ENCODE results near the gene TGFBR1.

Gene TGFBR1

GRCh38 chr9:99069546-99069945, 35.4 kb upstream of the TGFBR1 start:
- DNase-seq (ENCODE audit: low read depth, low spot score) = no peak
- H3K4me3 ChIP-seq (ENCODE audit: low read depth, low read length) = no peak overlapping the region
- TF ChIP-seq CTCF (IDR thresholded peaks at IDR 0.05; ENCODE audit: low read depth, low read length) = no peak
- in situ Hi-C loops (cut with HindIII; ENCODE audit: low sequenced_read_pairs) = no loop called here

GRCh38 chr9:99070681-99071080, 34.2 kb upstream of the TGFBR1 start:
- in situ Hi-C loops (cut with HindIII; ENCODE audit: low sequenced_read_pairs) = no loop called here
- no peak for TF ChIP-seq CTCF (IDR thresholded peaks at IDR 0.05; ENCODE audit: low read depth, low read length)
- no peak overlapping the region for H3K4me3 ChIP-seq (ENCODE audit: low read depth, low read length)
- no peak for DNase-seq (ENCODE audit: low read depth, low spot score)

- H3K4me3 ChIP-seq (ENCODE audit: low read depth, low read length) = no peak overlapping the region
- TF ChIP-seq CTCF (IDR thresholded peaks at IDR 0.05; ENCODE audit: low read depth, low read length) = no peak
- in situ Hi-C loops (cut with HindIII; ENCODE audit: low sequenced_read_pairs) = no loop called here
- DNase-seq (ENCODE audit: low read depth, low spot score) = peak; percentile 33
These were observed 33.4 kb upstream of the TGFBR1 start for GRCh38 chr9:99071313-99072039.

GRCh38 chr9:99072040-99072394, 32.9 kb upstream of the TGFBR1 start:
- in situ Hi-C loops (cut with HindIII; ENCODE audit: low sequenced_read_pairs) = no loop called here
- no peak overlapping the region for H3K4me3 ChIP-seq (ENCODE audit: low read depth, low read length)
- TF ChIP-seq CTCF (IDR thresholded peaks at IDR 0.05; ENCODE audit: low read depth, low read length) = no peak
- no peak for DNase-seq (ENCODE audit: low read depth, low spot score)

- peak; percentile 38 for DNase-seq (ENCODE audit: low read depth, low spot score)
- H3K4me3 ChIP-seq (ENCODE audit: low read depth, low read length) = no peak overlapping the region
- in situ Hi-C loops (cut with HindIII; ENCODE audit: low sequenced_read_pairs) = no loop called here
- no peak for TF ChIP-seq CTCF (IDR thresholded peaks at IDR 0.05; ENCODE audit: low read depth, low read length)
These were observed 31.6 kb upstream of the TGFBR1 start for GRCh38 chr9:99073347-99073746.

GRCh38 chr9:99073985-99074901, 30.7 kb upstream of the TGFBR1 start:
- TF ChIP-seq CTCF (IDR thresholded peaks at IDR 0.05; ENCODE audit: low read depth, low read length) = no peak
- no peak overlapping the region for H3K4me3 ChIP-seq (ENCODE audit: low read depth, low read length)
- no peak for DNase-seq (ENCODE audit: low read depth, low spot score)
- in situ Hi-C loops (cut with HindIII; ENCODE audit: low sequenced_read_pairs) = no loop called here

Data from astrocyte of the spinal cord (primary cell).